Brain pericyte (primary cell): ENCODE results near the gene DECR2.
"Not testable (repeated sequence)": the region's sequence is repeated elsewhere in the genome, so short reads cannot be mapped to it uniquely, and the experiment has no call there.

Source experiments
- DNase-seq: peaks from one replicate; pipeline ENCODE4 v3.0.0-alpha.2; 2012; ENCODE audit warnings: low read depth, low spot score

The DECR2 gene

GRCh38 chr16:401468-402348 lies at the start of gene DECR2:
Gene DECR2, plus strand, starts transcription at chr16:401885. Its CDS starts 79 bp downstream, at chr16:401964.
- DNase-seq = peak; percentile 57

- peak; percentile 42 for DNase-seq
Observed at GRCh38 chr16:352547-353403, 48.9 kb upstream of the DECR2 start, which contains the start of gene AXIN1. Gene AXIN1, minus strand, starts transcription at chr16:352723. Its CDS starts 5,698 bp downstream, at chr16:347025.

GRCh38 chr16:353404-354290 lies 48.0 kb upstream of the DECR2 start:
- no peak for DNase-seq

GRCh38 chr16:354291-354881 lies 47.3 kb upstream of the DECR2 start:
- DNase-seq = no peak

- DNase-seq = no peak
Observed at GRCh38 chr16:354971-355461, 46.7 kb upstream of the DECR2 start.

- DNase-seq = no peak
Observed at GRCh38 chr16:356741-357140, 44.9 kb upstream of the DECR2 start.

- no peak for DNase-seq
Observed at GRCh38 chr16:359067-359763, 42.5 kb upstream of the DECR2 start.

GRCh38 chr16:359871-360697 lies 41.6 kb upstream of the DECR2 start:
- no peak for DNase-seq

GRCh38 chr16:360698-361336 lies 40.9 kb upstream of the DECR2 start:
- no peak for DNase-seq

- DNase-seq = no peak
Observed at GRCh38 chr16:361341-361871, 40.3 kb upstream of the DECR2 start.

- no peak for DNase-seq
Observed at GRCh38 chr16:361872-362701, 39.6 kb upstream of the DECR2 start.

- DNase-seq = not testable (repeated sequence)
Observed at GRCh38 chr16:362702-362999, 39.0 kb upstream of the DECR2 start.

GRCh38 chr16:363110-363765 lies 38.4 kb upstream of the DECR2 start:
- DNase-seq = no peak

- no peak for DNase-seq
Observed at GRCh38 chr16:363766-364490, 37.8 kb upstream of the DECR2 start.

- no peak for DNase-seq
Observed at GRCh38 chr16:364595-365491, 36.8 kb upstream of the DECR2 start.

- DNase-seq = no peak
Observed at GRCh38 chr16:366476-366875, 35.2 kb upstream of the DECR2 start.
